PC-3 (cell line): ENCODE measurements around the gene C1orf94.

ENCODE experiments used
- EZH2 ChIP-seq: fragments of 300-600 bp; sonication (generic); IDR thresholded peaks from one replicate; pipeline ENCODE4 v1.6.1; 2017; ENCODE audit warnings: antibody characterized with exemption, mild to moderate bottlenecking, low read length; ENCODE audit not compliant: unreplicated experiment
- EZH2phosphoT487 ChIP-seq: fragments of 300-600 bp; sonication (generic); IDR thresholded peaks from 2 replicates; pipeline ENCODE4 v1.6.1; 2018; ENCODE audit warnings: mild to moderate bottlenecking, antibody characterized with exemption, low read length, borderline replicate concordance
- TF ChIP-seq, protein P1 (sequence below): fragments of 300-600 bp; sonication (generic); conservative IDR thresholded peaks from 2 replicates; pipeline ENCODE4 v1.5.1; 2017; ENCODE audit warnings: antibody characterized with exemption, low read depth, mild to moderate bottlenecking, low read length

GRCh38 chr1:34231441-34231840, 54.7 kb downstream of the C1orf94 start:
- TF ChIP-seq, protein P1, sequence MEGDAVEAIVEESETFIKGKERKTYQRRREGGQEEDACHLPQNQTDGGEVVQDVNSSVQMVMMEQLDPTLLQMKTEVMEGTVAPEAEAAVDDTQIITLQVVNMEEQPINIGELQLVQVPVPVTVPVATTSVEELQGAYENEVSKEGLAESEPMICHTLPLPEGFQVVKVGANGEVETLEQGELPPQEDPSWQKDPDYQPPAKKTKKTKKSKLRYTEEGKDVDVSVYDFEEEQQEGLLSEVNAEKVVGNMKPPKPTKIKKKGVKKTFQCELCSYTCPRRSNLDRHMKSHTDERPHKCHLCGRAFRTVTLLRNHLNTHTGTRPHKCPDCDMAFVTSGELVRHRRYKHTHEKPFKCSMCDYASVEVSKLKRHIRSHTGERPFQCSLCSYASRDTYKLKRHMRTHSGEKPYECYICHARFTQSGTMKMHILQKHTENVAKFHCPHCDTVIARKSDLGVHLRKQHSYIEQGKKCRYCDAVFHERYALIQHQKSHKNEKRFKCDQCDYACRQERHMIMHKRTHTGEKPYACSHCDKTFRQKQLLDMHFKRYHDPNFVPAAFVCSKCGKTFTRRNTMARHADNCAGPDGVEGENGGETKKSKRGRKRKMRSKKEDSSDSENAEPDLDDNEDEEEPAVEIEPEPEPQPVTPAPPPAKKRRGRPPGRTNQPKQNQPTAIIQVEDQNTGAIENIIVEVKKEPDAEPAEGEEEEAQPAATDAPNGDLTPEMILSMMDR = no peak
- no peak for TF ChIP-seq EZH2phosphoT487
- TF ChIP-seq EZH2 = no peak
